HG03159 (cell line): Measurements from ENCODE around the gene RNPC3.
"Not testable (repeated sequence)": the region's sequence is repeated elsewhere in the genome, so short reads cannot be mapped to it uniquely, and the experiment has no call there.

Experiments used
- ATAC-seq: cut with Tn5 transposase; IDR thresholded peaks from one replicate; pipeline ENCODE4 v1.9.1; 2021; ENCODE audit warnings: mild to moderate bottlenecking, moderate library complexity; ENCODE audit not compliant: unreplicated experiment

Gene RNPC3

GRCh38 chr1:103547840-103548239, 22.3 kb downstream of the RNPC3 start:
- ATAC-seq = no peak

GRCh38 chr1:103560427-103560826, 34.9 kb downstream of the RNPC3 start:
- ATAC-seq = no peak

DNA sequence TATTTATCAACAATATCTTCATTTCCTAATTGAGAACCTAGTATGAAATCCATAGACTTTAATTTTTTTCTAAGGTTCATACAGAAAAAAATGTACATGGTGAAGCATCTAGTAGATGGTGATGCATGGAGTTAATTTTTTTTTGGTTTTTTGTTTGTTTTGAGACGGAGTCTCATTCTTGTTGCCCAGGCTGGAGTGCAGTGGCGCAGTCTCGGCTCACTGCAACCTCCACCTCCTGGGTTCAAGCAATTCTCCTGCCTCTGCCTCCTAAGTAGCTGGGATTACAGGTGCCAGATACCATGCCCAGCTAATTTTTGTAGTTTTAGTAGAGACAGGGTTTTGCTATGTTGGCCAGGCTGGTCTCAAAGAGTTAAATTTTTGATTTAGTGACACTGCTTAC, 35.6 kb downstream of the RNPC3 start:
- not testable (repeated sequence) for ATAC-seq

DNA sequence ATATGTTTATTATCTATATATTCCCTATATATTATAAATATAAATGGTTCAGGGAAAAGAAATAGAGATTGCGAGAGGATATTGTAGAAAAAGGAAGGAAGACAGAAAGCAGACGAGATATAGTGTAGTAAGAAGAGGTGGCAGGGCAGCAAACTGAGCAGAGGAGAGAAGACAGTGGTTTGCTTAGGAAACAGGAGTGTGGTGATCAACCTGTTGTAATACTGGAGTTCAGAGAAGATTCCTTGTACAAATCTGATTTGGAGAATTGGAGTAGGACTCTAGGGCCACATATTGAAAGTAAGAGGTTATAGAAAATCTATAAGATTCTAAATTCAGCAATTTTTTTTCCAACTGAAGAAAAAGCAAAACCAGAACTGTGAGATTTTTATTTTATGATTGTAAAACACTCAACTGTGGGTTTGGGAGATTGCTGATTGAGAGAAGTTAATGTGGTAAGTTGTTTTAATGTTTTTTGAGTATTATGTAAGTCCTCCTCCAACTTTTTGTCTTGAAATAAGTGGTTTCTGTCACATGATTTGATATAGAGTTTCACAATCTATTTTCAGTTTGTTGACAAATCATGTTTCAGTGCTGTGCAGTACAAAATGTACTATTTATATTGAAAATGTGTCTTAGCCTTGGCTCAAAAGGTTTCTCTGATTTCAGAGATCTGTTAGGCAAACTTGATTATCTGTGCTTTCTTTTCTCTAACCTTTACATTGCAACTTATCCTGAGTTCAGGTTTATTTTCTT, 36.3 kb downstream of the RNPC3 start:
- ATAC-seq = peak; percentile 94

DNA sequence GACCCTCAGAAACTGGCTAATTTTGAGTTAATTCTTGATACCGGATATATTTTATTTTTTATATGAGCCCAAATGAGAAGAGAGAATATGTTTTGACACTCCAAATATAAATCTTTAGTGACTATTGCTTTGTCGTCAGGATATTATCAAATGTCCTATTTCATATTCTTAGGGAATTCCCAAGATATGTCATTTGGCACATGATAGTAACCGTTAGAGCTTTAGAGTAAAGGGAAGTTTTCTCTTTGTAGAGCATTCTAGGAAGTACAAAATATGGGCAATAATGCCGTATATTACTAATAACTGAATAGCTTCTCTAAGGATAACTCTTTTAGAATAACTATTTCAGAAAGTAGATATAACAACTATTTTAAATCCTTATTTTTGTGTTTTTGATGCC, 37.6 kb downstream of the RNPC3 start:
- ATAC-seq = no peak

- ATAC-seq = no peak
Measured at GRCh38 chr1:103569493-103569892, 44.0 kb downstream of the RNPC3 start.

DNA sequence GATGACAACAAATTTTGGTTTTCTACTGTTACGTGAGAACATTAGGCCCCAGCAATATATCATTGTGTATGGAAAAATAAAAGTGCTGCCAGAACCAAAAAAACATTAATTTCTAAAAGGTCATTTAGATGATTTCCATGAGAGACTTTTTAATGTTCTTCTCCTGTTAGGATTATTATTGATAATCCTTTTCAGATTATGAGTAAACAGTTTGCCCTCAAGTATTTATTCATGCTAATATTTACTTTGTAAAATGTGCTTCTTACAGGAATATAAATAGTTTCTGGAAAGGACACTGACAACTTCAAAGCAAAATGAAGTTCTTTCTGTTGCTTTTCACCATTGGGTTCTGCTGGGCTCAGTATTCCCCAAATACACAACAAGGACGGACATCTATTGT, 45.8 kb downstream of the RNPC3 start, which contains the start of gene AMY2B:
AMY2B (plus strand) TSS at position 301 of the 400 bp plus-strand sequence; CDS start at position 315, 14 bp downstream.
- ATAC-seq = not testable (repeated sequence)

DNA sequence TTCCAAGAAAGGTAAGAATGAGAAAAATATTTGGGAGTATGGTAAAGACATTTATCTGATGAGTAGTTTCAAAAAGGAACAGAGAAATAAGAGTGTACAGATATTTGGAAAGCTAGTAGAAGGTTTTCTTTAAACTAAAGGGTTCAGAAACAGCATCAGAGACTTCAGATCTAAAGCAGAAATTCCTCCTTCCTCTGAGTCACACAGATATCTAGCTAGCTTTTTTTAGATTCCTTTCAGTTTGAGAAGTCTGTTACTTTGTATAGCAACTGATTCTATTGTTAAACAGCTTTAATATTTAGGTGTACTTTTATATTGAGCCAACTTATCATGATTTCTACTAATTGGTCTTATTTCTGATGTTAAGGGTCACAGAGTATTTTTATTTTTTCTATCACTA, 50.6 kb downstream of the RNPC3 start:
- no peak for ATAC-seq

DNA sequence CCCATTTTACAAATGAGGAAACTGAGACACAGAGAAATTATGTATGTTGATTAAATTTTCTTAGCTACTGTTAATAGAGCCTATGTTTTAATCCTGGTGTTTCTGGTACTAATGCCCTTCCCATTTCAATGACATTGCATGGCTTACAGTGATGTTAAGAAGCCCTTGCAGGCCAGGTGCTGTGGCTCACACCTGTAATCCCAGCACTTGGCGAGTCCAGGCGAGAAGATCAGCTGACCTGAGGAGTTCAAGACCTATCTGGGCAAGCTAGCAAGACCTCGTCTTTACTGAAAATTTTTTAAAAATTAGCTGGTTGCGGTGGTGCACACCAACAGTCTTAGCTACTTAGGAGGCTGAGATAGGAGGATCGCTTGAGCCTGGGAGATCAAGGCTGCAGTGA, 51.3 kb downstream of the RNPC3 start:
- ATAC-seq = not testable (repeated sequence)

GRCh38 chr1:103582464-103582863, 57.0 kb downstream of the RNPC3 start:
- ATAC-seq = no peak

GRCh38 chr1:103583887-103584286, 58.4 kb downstream of the RNPC3 start:
- no peak for ATAC-seq

- ATAC-seq = no peak
Measured at GRCh38 chr1:103584537-103584936, 59.0 kb downstream of the RNPC3 start.

DNA sequence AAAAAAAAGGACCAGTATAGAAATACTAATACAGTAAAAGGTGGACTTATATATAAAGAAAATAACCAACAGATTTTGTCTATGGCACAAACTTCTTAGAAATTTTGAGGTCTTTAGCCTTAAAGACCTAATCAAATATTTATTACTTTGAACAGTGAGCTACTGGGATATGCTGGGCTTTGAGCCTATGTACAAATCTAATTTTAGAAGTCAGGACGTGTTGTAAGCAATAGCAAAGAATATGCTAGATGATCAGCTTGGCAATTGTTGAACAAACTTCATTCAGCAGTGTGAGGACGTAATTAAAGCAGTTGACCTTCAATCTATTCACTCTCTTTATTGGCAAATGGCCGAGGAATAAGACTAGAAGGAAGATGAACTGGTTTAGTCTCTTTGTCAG, 77.2 kb downstream of the RNPC3 start:
- ATAC-seq = not testable (repeated sequence)
